ENCODE data around the gene CDX1. TPM values are rescaled to one million over a fixed set of nuclear protein-coding genes. Genes with fewer than 3 reads are reported as not detected.
A peak's percentile ranks its signal among the peaks of the same experiment; 100 is the strongest.

Gene CDX1
- total RNA-seq, 1 experiment from 2014 or later: not detected

DNA sequence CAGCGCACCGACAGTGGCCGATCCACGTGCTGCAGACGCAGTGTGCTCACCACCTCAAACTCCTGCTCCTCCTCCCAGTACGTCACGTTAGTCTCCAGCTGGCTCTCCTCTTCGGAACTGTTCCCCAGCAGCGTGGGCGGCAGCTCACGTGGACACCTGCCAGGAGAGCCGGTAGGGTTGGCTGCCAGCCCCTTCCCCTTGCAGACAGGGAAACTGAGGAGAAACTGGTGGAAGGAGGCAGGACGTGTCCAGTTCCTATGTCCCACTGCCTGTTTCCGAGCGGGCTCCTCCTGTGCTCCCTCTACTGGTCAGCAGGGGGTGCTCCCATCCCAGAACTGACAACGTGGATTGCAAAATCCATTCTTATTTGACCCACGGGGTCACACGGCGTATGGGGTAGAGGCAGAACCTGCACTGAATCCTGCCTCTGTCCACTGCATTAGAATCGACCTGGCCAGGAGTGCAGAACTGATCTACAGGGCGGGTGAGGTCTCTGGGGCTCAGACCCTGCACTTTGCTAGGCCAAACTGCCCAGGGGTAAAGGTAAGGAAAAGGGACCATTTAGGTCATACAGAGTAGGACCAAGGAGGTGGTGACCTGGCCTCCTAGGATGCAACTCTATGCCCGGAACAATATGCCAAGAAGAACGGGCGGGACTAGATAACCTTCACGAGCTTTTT is 36.6 kb upstream of the CDX1 start:
- BruUV-seq (replicated peaks): no TSS peak
- intact Hi-C loops (cut with micrococcal nuclease; ENCODE audit: unreplicated experiment): loop anchor here (1.0 to 2.0 kb wide), 2 partner anchors 88 to 307 kb away; no protein-coding TSS in a partner anchor
- CTCF ChIA-PET: interaction anchor here (1.0 kb wide), 1 partner anchor 12 kb away, joined by 6 read pairs; no protein-coding TSS in a partner anchor
- DNase-seq: peak; percentile 84
- Mint-ChIP-seq H3K27ac (ENCODE audit: unreplicated experiment) (no peak overlapping the region), H3K36me3 (ENCODE audit: insufficient read depth, unreplicated experiment) (no peaks in the 10 kb centered on the region), H3K27me3 (ENCODE audit: unreplicated experiment) (peaks cover 22% of the 10 kb centered on the region), H3K4me1 (ENCODE audit: low read depth, unreplicated experiment) (peaks cover 8% of the 10 kb centered on the region), H3K9me3 (ENCODE audit: low read depth, unreplicated experiment) (no peaks in the 10 kb centered on the region), H3K4me3 (ENCODE audit: low read depth, unreplicated experiment) (peak overlapping the region; percentile 61)
- TF ChIP-seq, protein P1, sequence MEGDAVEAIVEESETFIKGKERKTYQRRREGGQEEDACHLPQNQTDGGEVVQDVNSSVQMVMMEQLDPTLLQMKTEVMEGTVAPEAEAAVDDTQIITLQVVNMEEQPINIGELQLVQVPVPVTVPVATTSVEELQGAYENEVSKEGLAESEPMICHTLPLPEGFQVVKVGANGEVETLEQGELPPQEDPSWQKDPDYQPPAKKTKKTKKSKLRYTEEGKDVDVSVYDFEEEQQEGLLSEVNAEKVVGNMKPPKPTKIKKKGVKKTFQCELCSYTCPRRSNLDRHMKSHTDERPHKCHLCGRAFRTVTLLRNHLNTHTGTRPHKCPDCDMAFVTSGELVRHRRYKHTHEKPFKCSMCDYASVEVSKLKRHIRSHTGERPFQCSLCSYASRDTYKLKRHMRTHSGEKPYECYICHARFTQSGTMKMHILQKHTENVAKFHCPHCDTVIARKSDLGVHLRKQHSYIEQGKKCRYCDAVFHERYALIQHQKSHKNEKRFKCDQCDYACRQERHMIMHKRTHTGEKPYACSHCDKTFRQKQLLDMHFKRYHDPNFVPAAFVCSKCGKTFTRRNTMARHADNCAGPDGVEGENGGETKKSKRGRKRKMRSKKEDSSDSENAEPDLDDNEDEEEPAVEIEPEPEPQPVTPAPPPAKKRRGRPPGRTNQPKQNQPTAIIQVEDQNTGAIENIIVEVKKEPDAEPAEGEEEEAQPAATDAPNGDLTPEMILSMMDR (IDR thresholded peaks at IDR 0.05; ENCODE audit: unreplicated experiment): peak; percentile 94

DNA sequence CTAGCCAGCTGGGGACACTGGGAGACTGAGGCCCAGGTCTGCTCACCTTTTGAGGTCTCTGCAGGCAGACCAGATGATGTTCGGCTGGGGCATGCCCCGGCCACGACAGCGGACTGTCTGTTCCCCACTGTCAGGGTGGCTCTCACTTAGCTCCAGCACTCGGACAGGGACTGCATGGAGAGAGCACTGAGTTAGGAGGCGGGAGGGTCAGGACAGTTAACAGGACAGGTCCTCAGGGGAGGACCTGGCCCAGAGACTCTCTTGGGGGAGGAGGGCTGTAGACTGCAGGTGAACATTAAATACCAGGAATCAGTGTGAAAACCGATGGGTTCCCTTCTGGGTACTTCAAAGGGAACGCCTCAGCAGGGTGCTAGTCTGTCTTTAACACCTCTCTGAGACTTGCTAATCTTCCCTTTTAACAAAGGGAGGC is 36.1 kb upstream of the CDX1 start:
- CTCF ChIA-PET: interaction anchor here (1.0 kb wide), 1 partner anchor 13 kb away, joined by 6 read pairs; no protein-coding TSS in a partner anchor
- Mint-ChIP-seq H3K9me3 (ENCODE audit: low read depth, unreplicated experiment) (no peaks in the 10 kb centered on the region), H3K27ac (ENCODE audit: unreplicated experiment) (no peak overlapping the region), H3K27me3 (ENCODE audit: unreplicated experiment) (peaks cover 27% of the 10 kb centered on the region), H3K36me3 (ENCODE audit: insufficient read depth, unreplicated experiment) (no peaks in the 10 kb centered on the region), H3K4me1 (ENCODE audit: low read depth, unreplicated experiment) (peaks cover 8% of the 10 kb centered on the region), H3K4me3 (ENCODE audit: low read depth, unreplicated experiment) (no peak overlapping the region)
- BruUV-seq (replicated peaks): no TSS peak
- DNase-seq: no peak
- intact Hi-C loops (cut with micrococcal nuclease; ENCODE audit: unreplicated experiment): loop anchor here (1.0 to 2.0 kb wide), 2 partner anchors 88 to 306 kb away; no protein-coding TSS in a partner anchor
- TF ChIP-seq, protein P1 (IDR thresholded peaks at IDR 0.05; ENCODE audit: unreplicated experiment): no peak

DNA sequence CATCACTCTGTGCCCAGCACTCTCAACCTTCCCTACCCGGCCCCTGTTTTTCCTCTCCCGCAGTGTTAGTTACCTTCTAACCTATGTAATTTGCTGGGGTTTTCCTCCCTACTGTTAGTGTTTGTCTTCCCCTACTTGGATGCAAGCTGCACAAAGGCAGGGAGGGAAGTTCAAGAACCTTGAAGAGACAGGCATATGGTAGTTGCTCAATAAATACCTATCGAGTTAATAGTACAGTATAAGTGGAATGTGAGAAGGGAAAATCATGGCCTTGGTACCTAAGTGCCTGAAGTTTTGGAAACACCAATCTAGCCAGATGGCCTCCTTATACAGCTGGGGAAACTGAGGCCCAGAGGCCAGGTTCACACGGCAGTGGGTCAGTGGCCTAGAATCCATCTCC is 35.1 kb upstream of the CDX1 start:
- H3K4me3 Mint-ChIP-seq (ENCODE audit: low read depth, unreplicated experiment): no peak overlapping the region
- BruUV-seq (replicated peaks): no TSS peak
- CTCF ChIA-PET: no interaction called here
- no peak overlapping the region for H3K27ac Mint-ChIP-seq (ENCODE audit: unreplicated experiment)
- TF ChIP-seq, protein P1 (IDR thresholded peaks at IDR 0.05; ENCODE audit: unreplicated experiment): no peak
- H3K36me3 Mint-ChIP-seq (ENCODE audit: insufficient read depth, unreplicated experiment): no peaks in the 10 kb centered on the region
- H3K4me1 Mint-ChIP-seq (ENCODE audit: low read depth, unreplicated experiment): peaks cover 8% of the 10 kb centered on the region
- DNase-seq: no peak
- intact Hi-C loops (cut with micrococcal nuclease; ENCODE audit: unreplicated experiment): loop anchor here (2.0 kb wide), 1 partner anchor 305 kb away; no protein-coding TSS in a partner anchor
- peaks cover 33% of the 10 kb centered on the region for H3K27me3 Mint-ChIP-seq (ENCODE audit: unreplicated experiment)
- H3K9me3 Mint-ChIP-seq (ENCODE audit: low read depth, unreplicated experiment): no peaks in the 10 kb centered on the region

DNA sequence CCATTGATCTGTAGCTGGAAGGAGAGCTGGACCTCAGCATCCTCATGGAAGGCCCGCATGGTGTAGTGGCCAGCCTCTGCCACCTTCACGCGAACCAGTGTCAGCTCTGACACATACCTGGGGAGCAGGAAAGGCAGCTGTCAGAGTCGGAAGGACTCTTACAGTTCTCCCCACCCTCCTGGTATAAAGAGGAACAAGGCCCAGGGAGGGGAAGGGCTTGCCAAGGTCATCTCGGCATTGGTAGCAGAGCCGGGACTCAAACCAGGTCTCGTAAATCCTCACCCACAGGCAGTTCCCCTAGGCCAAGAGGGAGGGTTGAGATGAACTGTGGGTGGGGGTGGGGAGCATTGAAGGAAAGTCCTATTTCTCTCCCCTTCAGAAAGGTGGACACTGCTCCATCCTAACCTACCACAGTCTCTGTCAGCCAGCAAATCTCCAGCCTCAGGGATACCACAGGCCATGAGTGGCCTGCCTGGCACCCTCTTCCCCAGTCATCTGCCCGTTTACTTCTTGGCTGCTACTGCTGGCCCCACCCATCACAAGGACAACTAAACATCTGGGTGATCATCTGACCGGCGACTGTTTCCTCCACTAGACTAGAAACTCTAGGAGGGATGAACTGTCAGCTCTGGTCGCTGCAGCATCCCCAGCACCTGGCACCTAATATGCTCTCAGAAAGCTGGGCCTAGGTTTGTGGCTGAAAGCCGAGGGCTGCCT is 34.4 kb upstream of the CDX1 start:
- BruUV-seq (replicated peaks): no TSS peak
- DNase-seq: no peak
- H3K27ac Mint-ChIP-seq (ENCODE audit: unreplicated experiment): no peak overlapping the region
- peaks cover 39% of the 10 kb centered on the region for H3K27me3 Mint-ChIP-seq (ENCODE audit: unreplicated experiment)
- peaks cover 8% of the 10 kb centered on the region for H3K4me1 Mint-ChIP-seq (ENCODE audit: low read depth, unreplicated experiment)
- CTCF ChIA-PET: no interaction called here
- no peak overlapping the region for H3K4me3 Mint-ChIP-seq (ENCODE audit: low read depth, unreplicated experiment)
- TF ChIP-seq, protein P1 (IDR thresholded peaks at IDR 0.05; ENCODE audit: unreplicated experiment): no peak
- no peaks in the 10 kb centered on the region for H3K36me3 Mint-ChIP-seq (ENCODE audit: insufficient read depth, unreplicated experiment)
- no peaks in the 10 kb centered on the region for H3K9me3 Mint-ChIP-seq (ENCODE audit: low read depth, unreplicated experiment)
- intact Hi-C loops (cut with micrococcal nuclease; ENCODE audit: unreplicated experiment): loop anchor here (2.0 kb wide), 1 partner anchor 305 kb away; no protein-coding TSS in a partner anchor
